Mesodermal cell (in vitro differentiated cells): Measurements from ENCODE around the gene EFNA5.
"Not testable (repeated sequence)": the region's sequence is repeated elsewhere in the genome, so short reads cannot be mapped to it uniquely, and the experiment has no call there.

ENCODE experiments used
- H3K27ac ChIP-seq: 2 replicates; pipeline ENCODE4 v1.7.0; 2013; ENCODE audit warnings: mild to moderate bottlenecking, low read depth, low read length, moderate library complexity; ENCODE audit not compliant: severe bottlenecking
- H3K36me3 ChIP-seq: 2 replicates; pipeline ENCODE4 v1.7.1; 2013; ENCODE audit warnings: mild to moderate bottlenecking, low read length, moderate library complexity; ENCODE audit not compliant: control insufficient read depth, insufficient read depth
- H3K4me1 ChIP-seq: one replicate; pipeline ENCODE4 v1.7.1; 2013; ENCODE audit warnings: mild to moderate bottlenecking, low read length; ENCODE audit not compliant: insufficient read depth, control insufficient read depth, poor library complexity, severe bottlenecking
- H3K4me3 ChIP-seq: 2 replicates; pipeline ENCODE4 v1.7.0; 2013; ENCODE audit warnings: low read length, control low read depth, mild to moderate bottlenecking; ENCODE audit not compliant: insufficient read depth, poor library complexity, severe bottlenecking; ENCODE audit errors: extremely low read depth
- H3K9me3 ChIP-seq: 2 replicates; pipeline ENCODE4 v1.7.1; 2013; ENCODE audit warnings: mild to moderate bottlenecking, low read length, moderate library complexity; ENCODE audit not compliant: control insufficient read depth
- WGBS, 2 experiments: methylation state at CpG; one replicate each; pipeline ENCODE4 v1.1.5; 2013; ENCODE audit warnings: missing lambda C conversion rate in 2 of 2; ENCODE audit not compliant: insufficient coverage in 2 of 2; 5-methylcytosine and 5-hydroxymethylcytosine counted together

The EFNA5 gene

DNA sequence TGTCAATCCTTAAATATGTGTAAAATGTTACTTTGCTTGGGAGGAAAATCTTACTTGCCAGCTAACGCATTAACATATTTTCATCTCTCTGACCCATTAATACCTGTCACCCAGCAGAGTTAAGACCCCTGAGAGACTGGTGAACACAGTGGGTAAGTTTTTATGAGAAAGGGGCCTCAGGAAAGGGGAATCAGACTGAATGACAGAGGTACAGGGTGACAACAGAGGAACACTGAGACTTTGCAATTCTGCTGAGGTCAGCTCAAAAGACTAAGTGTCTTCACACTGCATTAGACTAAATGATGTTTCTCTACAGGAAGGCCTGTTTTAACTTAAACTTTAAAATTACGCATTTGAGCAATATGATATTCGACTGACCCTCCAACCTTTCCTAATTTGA, 223.8 kb downstream of the EFNA5 start:
- Histone ChIP-seq H3K4me1 (peaks cover 14% of the 10 kb centered on the region), H3K4me3 (no peak overlapping the region), H3K36me3 (no peaks in the 10 kb centered on the region), H3K9me3 (no peaks in the 10 kb centered on the region), H3K27ac (no peak overlapping the region)
- WGBS, 2 experiments, result 83 to 92% methylated on average over 2 of the region's 3 CpGs

DNA sequence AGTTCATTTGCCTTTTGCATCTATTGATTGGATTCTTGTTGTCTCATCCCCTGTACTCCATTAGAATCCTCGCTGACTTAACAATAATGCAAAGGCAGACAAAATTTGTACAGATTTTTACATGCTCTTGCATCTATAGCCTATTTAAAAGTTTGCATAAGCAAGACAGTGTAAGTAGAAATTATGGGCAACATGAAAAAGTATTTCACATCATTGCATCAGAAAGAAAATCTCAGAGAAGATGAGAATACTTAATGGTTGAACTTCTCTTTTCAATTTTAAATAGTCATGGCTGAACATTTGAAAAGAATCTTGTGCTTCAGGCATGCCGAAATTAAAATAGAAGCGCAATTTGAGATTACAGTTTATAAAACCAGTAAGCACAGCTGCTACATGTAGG, 226.4 kb downstream of the EFNA5 start:
- 100% methylated on average over 1 of the region's 3 CpGs for WGBS, 2 experiments
- no peaks in the 10 kb centered on the region for H3K36me3 ChIP-seq
- H3K4me3 ChIP-seq, result no peak overlapping the region
- peaks cover 2% of the 10 kb centered on the region for H3K9me3 ChIP-seq
- no peaks in the 10 kb centered on the region for H3K4me1 ChIP-seq
- H3K27ac ChIP-seq, result no peak overlapping the region

DNA sequence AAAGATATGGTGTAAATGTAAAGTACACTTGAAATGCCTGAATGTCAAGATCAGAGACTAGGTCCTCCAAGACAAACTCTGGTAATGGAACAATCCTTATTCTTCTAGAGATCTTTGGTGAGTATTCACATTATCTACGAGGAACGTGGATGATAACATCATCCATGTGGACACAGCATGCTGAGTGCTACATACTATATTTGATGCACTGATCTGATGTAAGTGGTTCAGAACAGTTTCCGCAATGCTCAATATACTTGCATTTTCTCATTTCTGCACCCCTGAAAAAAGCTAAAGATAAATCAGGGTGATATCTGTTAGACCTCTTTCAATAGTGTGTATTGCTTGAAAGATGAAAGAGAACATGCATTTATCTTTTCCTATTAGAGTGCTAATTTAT, 226.8 kb downstream of the EFNA5 start:
- 90% methylated on average over 3 of the region's 3 CpGs; no CpG with 5 or more reads in 1 of the 2 experiments for WGBS, 2 experiments
- H3K9me3 ChIP-seq, result peaks cover 6% of the 10 kb centered on the region
- no peaks in the 10 kb centered on the region for H3K4me1 ChIP-seq
- no peak overlapping the region for H3K27ac ChIP-seq
- H3K36me3 ChIP-seq, result no peaks in the 10 kb centered on the region
- H3K4me3 ChIP-seq, result no peak overlapping the region

DNA sequence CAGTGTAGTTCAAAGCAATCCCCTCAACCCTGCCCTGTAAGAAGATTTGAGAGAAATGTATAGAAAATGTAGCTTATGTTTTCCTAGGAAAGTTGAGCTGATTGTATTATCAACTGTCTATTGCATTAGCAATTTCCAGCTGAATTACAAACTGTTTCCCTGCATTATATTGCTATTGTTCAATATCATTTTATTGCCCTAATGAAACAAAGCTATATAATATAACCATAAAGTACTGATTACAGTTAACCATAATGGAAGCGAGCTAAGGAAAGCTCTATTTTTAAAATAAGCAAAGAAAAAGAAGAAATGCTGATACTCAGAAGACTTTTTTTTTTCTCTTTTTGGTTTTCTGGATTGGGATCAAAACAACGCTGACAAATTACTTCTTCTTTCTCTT, 228.3 kb downstream of the EFNA5 start:
- Histone ChIP-seq H3K9me3 (peaks cover 6% of the 10 kb centered on the region), H3K27ac (no peak overlapping the region), H3K4me1 (no peaks in the 10 kb centered on the region), H3K4me3 (no peak overlapping the region), H3K36me3 (no peaks in the 10 kb centered on the region)
- no CpG with 5 or more reads among the region's 2 CpGs for WGBS, 2 experiments

DNA sequence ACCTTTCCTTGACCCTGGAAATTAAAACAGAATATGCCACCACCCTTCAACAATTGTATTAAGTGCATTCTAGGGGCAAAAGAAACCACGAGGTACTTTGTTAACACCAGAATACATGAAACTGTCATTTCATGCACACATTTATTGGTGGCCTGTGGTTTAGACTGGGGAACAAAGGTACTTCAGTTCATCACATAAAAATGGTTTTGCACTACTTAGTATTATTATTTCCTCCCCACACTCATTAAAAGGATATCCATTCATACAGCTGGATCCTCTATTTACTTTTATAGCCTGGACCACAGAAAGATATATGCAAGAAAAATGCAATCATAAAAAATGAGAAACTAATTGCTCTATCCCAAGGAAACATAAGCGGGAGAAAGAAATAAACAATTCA, 230.9 kb downstream of the EFNA5 start:
- no peaks in the 10 kb centered on the region for H3K4me1 ChIP-seq
- H3K9me3 ChIP-seq, result peaks cover 6% of the 10 kb centered on the region
- 90% methylated on average over 2 of the region's 2 CpGs for WGBS, 2 experiments
- H3K4me3 ChIP-seq, result no peak overlapping the region
- H3K36me3 ChIP-seq, result no peaks in the 10 kb centered on the region
- no peak overlapping the region for H3K27ac ChIP-seq

DNA sequence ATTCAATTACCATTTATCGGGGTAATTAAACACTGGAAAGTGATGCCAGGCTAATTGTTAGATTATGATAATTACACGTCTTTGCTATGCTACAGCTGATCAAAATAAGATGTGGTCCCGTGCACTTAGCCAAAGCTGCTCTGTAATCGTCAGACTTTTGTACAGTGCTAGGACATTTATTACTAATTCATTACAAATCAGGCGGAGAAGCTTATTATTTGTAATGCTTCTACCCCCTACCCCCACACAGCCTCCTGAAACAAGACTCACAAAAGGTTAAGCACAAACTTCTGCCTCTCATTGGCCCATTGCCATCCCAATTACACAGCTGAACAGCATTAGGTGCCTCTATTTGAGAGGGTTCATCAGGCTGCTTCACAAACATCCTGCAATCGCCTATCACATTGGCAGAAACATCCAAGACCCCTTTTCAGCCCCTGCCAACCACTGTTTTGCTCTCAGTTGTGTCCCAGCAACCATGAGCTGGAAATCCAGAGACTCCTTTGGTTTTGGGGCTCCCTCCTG, 232.7 kb downstream of the EFNA5 start:
- WGBS, 2 experiments, result 89 to 94% methylated on average over 4 to 5 of the region's 6 CpGs
- H3K27ac ChIP-seq, result no peak overlapping the region

DNA sequence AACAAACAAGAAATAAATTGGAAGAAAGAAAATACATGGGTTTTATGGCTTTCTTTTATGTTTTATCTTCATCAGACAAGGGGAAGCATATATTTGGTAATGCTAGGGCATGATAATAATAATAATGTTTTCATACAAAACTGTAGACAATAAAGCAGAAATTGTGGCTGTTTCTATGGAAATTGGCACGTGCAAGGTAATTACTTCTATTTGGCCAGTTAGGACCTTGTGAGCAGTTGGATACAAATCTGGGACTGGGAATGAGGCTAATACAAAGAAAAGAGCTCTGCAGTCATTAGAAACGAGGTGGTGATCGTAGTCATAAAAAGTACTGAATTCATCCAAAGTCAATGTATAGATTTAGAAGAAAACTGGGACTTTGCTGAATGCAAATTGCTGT, 233.6 kb downstream of the EFNA5 start:
- H3K4me1 ChIP-seq, result peaks cover 7% of the 10 kb centered on the region
- H3K4me3 ChIP-seq, result no peak overlapping the region
- no peak overlapping the region for H3K27ac ChIP-seq
- 100% methylated on average over 1 of the region's 3 CpGs; no CpG with 5 or more reads in 1 of the 2 experiments for WGBS, 2 experiments
- H3K36me3 ChIP-seq, result no peaks in the 10 kb centered on the region
- H3K9me3 ChIP-seq, result peaks cover 6% of the 10 kb centered on the region

More for the DNA sequence above, 232.7 kb downstream of the EFNA5 start:
- Histone ChIP-seq H3K36me3 (no peaks in the 10 kb centered on the region), H3K9me3 (peaks cover 6% of the 10 kb centered on the region), H3K4me3 (no peak overlapping the region), H3K4me1 (no peaks in the 10 kb centered on the region)

DNA sequence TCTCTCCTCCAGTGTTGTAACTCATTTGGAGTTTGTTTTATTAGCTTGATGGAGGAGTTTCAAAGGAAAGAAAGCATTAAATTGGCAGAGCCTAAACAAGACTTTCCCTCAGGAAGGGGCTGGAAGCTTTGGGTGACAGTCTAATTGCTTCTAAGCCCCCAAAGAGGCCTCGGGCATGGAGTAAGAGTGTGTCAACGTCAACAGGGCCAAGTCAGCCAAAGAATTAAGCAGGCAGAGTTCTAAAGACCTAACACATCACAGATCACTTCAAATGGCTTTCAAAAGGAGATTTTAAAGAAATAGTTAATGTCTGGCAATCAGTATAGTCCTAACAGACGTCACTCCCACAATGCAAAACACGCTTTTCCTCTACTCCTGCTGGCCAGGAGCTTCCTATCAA, 234.5 kb downstream of the EFNA5 start:
- Histone ChIP-seq H3K4me3 (no peak overlapping the region), H3K4me1 (peaks cover 9% of the 10 kb centered on the region), H3K27ac (no peak overlapping the region), H3K9me3 (peaks cover 6% of the 10 kb centered on the region), H3K36me3 (no peaks in the 10 kb centered on the region)
- 82% methylated on average over 2 of the region's 4 CpGs; no CpG with 5 or more reads in 1 of the 2 experiments for WGBS, 2 experiments

DNA sequence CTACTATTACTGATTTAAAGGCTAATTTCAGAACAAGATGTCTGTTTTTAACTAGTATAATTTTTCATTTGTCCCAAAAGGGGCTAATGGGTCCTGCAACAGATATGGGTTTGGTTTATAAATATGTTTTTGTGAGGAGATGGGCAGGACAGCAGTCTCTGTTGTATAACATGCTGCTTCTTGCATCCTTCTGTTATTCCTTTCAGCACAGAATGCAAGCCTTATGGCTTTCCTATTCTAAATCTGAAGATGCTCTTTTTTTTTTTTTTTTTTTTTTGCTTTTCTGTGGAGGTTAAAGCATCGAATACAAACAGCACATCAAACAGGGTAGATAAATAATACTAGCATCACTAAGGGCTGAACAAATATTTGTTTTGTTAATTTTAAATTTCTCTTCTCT, 235.7 kb downstream of the EFNA5 start:
- H3K9me3 ChIP-seq, result peaks cover 6% of the 10 kb centered on the region
- H3K27ac ChIP-seq, result no peak overlapping the region
- H3K4me3 ChIP-seq, result no peak overlapping the region
- no peaks in the 10 kb centered on the region for H3K36me3 ChIP-seq
- H3K4me1 ChIP-seq, result peaks cover 9% of the 10 kb centered on the region
- no CpG with 5 or more reads among the region's 1 CpG for WGBS, 2 experiments

DNA sequence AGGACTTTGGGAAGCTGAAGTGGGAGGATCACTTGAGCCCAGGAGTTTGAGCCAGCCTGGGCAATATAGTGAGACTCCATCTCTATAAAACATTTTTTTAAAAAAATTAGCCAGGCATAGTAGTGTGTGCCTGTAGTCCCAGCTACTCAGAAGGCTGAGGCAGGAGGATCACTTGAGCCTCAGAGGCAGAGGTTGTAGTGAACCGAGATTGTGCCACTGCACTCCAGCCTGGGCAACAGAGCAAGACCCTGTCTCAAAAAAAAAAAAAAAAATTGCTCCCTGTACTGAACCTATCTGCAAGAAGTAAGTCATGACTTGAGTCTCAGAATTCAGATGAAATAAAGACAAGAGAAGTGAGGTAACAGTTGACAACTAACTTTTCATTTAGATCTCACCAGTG, 237.1 kb downstream of the EFNA5 start:
- not testable (repeated sequence) for H3K4me1 ChIP-seq, H3K27ac ChIP-seq, H3K36me3 ChIP-seq, H3K9me3 ChIP-seq, H3K4me3 ChIP-seq
- WGBS, 2 experiments, result 75% methylated on average over 1 of the region's 1 CpG; no CpG with 5 or more reads in 1 of the 2 experiments

DNA sequence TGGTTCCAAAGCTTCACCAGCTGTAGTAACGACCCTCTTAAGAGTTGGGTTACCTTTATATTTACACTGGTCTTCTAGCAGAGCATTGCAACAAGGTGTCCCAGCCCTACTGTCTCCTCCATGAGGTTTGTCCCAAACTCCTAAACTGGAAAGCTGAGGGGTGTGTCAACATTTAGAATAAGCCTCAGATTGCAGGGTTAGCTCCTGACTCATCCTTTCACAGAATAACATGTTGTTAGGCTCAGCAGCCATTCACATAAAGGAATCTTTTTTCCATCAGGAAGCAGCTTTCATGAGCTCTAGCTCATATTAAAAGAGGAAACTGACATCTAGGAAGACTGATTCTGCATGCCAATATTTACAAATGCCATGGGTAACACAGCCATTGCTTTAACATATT, 238.7 kb downstream of the EFNA5 start:
- H3K9me3 ChIP-seq, result no peaks in the 10 kb centered on the region
- H3K4me1 ChIP-seq, result peaks cover 9% of the 10 kb centered on the region
- H3K36me3 ChIP-seq, result no peaks in the 10 kb centered on the region
- H3K27ac ChIP-seq, result no peak overlapping the region
- H3K4me3 ChIP-seq, result no peak overlapping the region
- WGBS, 2 experiments, result 86% methylated on average over 1 of the region's 1 CpG; no CpG with 5 or more reads in 1 of the 2 experiments
